Endometrium (tissue), 2 donors: ENCODE measurements around the gene OLFML2A.
A peak's percentile ranks its signal among the peaks of the same experiment; 100 is the strongest.
"Not testable (repeated sequence)": the region's sequence is repeated elsewhere in the genome, so short reads cannot be mapped to it uniquely, and the experiment has no call there.

Source experiments
- FAIRE-seq: peaks from 2 replicates; lab custom pipeline; 2012; peaks lifted over from hg19 to GRCh38; lab: Jason Lieb, UNC
- donor health status: control.
- donor health status: control.

OLFML2A gene

DNA sequence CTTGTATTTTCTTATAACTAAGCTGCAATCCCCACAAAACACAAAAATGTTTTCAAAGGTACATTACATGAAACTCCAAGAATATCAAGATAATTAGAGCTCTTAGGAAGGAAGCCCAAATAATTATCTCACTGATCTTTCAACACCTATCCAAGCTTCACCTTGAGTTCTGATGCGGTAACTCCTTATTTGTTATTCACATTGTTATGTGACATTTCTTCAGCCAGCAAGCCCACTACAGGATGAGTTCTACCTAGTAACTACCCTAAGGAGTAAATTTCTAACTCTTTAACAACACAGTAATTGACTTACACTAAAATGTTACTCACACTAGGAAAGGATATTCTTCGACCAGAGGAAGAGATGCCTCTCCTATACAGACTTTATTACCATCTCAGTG, 15.7 kb upstream of the OLFML2A start:
- no peak for FAIRE-seq

GRCh38 chr9:124761710-124762109, 15.2 kb upstream of the OLFML2A start:
- FAIRE-seq = no peak

GRCh38 chr9:124762633-124763032, 14.3 kb upstream of the OLFML2A start:
- no peak for FAIRE-seq

DNA sequence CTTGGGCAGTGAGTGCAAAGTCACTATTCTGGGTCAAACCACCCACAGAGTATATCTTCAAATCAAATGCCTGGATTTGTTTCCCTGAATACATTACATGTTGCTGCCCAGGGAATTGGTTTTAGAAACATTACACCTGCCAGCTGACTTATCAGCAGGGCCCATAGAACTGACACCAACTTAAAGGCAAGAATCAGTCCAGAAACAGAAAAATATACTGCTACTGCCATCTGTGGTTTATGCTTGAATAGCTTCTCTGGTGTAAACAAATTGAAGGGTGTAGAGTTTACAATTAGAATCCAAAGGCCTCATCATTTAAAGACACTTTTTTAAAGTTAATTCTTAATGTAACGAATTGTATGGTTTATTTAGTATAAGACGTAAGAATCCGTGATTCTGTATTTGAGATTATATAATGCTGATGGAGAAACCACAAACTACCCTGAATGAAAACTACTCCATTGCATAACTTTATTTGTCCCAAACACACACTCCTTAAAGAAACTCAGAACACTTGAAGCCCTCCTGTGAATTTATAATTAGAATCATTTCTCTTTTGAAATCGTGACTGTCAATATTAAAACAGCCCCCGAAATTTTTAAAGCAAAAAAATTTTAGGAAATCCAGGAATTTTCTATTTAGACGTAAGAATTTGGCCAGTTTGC, 12.0 kb upstream of the OLFML2A start:
- no peak for FAIRE-seq

DNA sequence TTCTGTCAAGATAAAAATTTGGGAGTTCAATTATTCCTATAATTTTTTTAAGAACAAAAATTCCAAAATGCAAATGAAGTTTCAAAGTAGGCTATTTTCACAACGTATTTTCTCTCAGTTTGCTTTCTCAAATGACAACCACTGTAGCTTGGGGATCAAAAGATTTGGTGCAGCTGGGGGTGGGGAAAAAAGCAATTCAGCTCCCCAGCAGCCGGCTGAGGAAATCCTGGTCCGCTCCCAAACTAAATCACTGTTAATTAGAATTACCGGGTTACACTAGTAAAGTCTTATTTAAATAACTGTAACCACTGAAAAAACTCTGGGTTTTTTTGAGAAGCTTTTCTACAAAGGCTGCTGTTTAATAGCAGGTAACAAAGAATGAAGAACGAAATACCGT, 11.5 kb upstream of the OLFML2A start:
- no peak for FAIRE-seq

GRCh38 chr9:124766326-124766725, 10.6 kb upstream of the OLFML2A start:
- no peak for FAIRE-seq

GRCh38 chr9:124766815-124767554, 9.9 kb upstream of the OLFML2A start:
- no peak for FAIRE-seq

DNA sequence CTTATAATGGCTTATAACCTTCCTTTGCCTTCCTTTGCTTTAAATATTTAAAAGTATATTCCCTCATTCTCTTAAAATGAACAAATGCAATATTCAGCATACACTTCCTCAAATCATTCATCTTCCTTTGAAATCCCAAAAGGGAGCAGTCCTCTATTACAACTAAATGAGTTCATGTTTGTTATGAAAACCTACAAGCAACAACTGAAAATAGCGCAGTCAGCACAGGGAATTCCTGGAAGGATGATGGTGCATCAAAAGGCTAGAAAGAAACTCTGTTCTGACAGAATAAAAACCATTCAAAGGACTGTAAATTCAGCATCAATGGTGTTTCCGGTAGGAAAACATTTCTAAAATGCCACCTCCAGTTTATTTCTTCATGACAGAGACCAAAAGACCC, 9.1 kb upstream of the OLFML2A start:
- no peak for FAIRE-seq

DNA sequence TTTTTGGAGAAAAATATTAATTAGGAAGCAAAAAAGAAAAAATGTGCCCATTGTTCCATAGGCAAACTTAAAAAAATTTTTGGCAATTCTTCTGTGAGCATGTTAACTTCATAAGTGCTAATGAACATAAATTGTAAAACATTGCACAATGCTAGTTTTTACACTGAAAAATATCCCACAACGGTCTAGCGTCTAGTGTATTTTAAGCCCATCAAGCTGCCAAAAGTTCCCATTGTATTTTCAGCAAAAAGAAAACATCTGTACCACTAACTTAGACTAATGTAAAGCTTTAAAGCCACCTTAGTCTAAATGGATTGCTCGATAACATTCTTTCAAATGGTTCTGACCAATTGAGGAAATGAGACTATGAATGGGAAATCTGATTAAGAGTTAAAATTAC, 8.6 kb upstream of the OLFML2A start:
- no peak for FAIRE-seq

DNA sequence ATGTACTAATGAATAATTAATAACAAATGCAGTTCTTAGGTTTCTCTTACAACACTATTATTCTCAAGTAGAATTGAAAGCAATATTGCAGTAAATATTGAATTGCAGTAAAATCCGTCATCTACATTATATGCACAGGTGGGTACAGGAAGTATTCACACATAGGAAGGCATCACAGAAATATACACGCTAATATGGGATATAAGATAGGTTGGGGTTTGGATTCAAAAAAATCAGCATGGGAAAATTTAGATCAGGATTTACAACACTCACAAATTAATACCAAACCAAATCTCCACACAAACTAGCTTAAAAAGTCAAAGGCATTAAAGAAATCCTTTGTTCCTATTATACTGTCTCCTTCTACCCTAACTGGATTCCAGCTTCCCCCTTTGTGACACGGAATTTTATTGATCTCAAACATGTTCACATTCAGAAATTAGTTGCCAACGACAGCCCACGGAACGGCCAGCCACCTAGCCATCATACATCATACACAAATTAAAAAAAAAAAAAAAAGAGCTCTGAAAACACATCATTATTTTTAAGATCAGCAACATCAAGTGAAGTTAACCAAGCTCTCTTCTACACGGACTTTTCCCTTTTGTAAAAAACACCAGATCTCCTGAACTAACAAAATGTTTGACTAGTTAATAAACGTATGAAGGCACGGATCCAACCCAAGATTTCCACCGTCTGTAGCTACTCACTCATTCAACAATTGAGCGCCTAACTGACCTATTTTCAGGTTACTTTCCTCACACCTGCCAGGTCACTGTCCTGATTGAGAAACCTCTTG, 8.0 kb upstream of the OLFML2A start:
- FAIRE-seq = peak; percentile 48

DNA sequence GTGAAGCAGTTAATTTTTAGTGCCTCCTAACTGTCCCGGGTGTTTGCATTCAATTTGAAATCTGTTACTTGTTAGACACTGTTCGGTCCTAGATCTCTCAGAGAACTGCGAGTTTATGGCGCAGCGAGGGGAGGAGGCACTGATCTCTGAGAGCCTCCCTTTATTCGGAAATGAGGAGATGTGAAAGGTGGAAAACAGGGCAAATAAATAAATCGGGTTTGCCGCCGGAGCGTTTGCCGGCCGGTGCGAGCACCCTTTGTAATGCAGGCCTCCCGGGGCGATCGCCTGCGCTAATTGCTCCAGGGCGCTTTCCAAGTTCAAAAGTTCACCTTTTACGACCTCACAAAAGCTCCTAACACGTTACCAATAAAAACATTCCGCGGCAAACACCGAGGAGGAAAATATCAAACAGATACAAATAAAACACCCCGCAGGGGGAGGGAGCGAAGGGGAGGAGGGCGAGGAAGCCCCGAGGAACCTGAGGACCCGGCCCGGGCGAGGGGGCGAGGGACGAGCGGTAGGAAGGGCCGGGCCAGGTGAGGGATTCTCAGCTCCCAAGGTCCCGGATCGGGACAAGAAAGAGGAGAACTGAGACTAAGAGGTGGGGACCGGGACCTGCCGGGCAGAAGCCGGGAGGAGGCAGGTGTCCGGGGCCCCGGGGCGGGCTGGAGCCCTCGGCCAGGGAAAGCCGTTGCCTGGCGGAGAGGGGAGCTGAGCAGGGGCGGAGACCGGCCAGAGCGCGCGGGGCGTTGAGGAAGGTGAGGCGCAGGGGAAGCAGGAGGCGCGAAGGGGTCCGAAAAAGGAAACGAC, 7.2 kb upstream of the OLFML2A start:
- no peak for FAIRE-seq

DNA sequence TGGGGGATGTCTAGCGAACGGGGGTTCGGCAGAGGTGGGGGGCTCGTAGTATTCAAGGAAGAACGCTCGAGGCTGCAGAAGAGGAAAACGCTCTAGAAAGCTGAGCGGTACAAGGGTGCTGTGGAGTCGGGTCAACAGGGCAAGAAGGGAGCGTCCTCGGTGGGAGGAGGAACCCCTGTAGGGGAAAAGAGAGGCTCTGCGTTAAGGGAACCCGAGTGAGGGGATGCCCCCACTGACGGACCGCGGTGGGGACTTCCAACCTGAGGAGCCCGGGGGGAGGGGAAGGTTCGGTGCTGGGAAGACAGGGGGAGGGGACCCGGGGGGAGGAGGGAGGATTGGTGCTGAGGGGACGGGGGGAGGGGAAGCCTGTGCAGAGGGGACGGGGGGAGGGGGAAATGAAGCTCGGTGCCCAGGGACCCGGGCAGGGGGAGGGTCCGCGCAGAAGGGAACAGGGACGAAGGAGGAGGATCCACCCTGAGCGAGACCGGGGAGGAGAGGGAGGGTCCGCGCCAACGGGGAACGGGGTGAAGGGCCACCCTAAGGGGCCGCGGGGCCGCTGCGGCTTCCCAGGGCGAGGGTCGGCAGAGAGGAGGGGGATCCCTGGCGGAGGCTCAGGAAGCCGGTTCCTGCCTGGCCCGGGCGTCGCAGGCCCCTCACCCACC, 6.4 kb upstream of the OLFML2A start:
- no peak for FAIRE-seq

GRCh38 chr9:124771021-124771866, 5.7 kb upstream of the OLFML2A start, which contains the start of gene NR6A1:
Gene NR6A1 (minus strand): TSS chr9:124771311.
- FAIRE-seq = peak; percentile 68

DNA sequence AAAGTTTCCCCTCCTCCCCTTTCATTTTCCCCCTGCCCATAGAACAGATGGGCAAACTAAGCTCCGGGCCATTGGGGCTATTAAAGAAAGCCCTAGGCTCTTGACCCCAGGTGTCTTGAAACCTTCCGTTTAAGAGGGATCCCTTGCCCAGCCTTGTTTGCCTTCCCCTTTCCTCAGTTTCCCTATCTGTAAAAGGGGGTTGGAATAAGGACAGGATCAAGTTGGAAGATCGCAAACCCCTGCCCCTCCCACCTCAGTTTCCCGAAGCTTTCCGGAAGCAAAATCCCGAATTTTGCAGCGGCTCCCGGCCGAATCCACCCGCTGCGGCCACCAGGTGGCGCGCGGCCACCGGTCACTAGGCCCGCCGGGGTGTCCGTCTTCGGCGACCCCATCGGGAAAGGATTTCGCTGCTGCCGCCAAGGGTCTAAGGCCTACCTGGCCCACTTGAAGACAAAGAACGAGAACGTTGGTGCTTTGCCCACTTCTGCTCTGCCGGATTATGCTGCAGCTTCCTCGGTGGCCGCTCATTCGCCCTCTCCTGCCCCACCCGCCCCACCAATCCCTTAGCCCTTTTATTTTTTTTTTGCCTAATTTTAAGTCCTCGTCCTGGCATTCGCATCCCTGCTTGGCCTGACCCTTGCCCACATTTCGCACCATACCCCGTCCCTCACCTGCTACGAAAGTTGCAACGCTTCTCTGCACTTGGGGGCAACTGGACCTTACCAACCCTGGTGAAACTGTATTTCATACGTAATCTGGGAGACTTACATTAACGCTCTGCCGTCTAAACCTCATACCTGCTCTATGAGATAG, 4.9 kb upstream of the OLFML2A start:
- no peak for FAIRE-seq

DNA sequence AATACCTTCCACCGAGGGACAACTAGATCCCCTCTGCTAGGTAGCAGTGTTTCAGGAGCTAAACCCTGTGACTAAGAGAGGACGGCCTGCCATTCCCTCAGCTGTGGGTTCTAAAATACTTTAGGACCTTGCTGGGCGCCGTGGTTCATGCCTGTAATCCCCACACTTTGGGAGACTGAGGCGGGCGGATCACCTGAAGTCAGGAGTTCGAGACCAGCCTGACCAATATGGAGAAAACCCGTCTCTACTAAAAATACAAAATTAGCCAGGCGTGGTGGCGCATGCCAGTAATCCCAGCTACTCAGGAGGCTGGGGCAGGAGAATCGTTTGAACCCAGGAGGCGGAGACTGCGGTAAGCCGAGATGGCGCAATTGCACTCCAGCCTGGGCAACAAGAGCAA, 4.1 kb upstream of the OLFML2A start:
- not testable (repeated sequence) for FAIRE-seq

- FAIRE-seq = no peak
Measured at GRCh38 chr9:124773473-124774128, 3.3 kb upstream of the OLFML2A start.

- no peak for FAIRE-seq
Measured at GRCh38 chr9:124774129-124774978, 2.6 kb upstream of the OLFML2A start.

DNA sequence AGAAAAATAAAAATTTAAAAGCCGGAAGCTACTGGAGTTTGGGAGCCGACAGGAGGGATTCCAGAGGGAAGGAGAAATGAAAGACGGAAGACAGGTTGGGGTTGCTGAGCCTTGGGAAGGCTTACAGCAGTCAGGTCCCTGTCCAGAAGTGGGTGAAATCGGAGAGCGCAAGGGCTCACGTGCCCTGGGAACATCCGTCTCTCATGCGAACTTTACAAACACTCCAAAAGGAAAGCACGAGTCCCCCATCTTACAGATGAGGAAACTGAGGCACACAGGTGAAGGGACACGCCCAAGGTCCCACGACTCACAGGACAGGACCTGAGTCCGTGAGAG, 347 bp upstream of the OLFML2A start:
- no peak for FAIRE-seq
